ENCODE measurements around the gene DGKD.

Gene DGKD

GRCh38 chr2:233476651-233477547 lies 122.6 kb downstream of the DGKD start:
- DNase-seq (ENCODE audit: low read depth), result no peak

GRCh38 chr2:233477548-233478433 lies 123.5 kb downstream of the DGKD start:
- DNase-seq (ENCODE audit: low read depth), result no peak

- DNase-seq (ENCODE audit: low read depth), result no peak
These were observed 125.6 kb downstream of the DGKD start for GRCh38 chr2:233479616-233480489.

- DNase-seq (ENCODE audit: low read depth), result no peak
These were observed 126.4 kb downstream of the DGKD start for GRCh38 chr2:233480490-233481202.

GRCh38 chr2:233481368-233482142 lies 127.3 kb downstream of the DGKD start:
- no peak for DNase-seq (ENCODE audit: low read depth)

GRCh38 chr2:233482616-233483015 lies 128.3 kb downstream of the DGKD start:
- no peak for DNase-seq (ENCODE audit: low read depth)

GRCh38 chr2:233485726-233486125 lies 131.4 kb downstream of the DGKD start:
- no peak for DNase-seq (ENCODE audit: low read depth)

- DNase-seq (ENCODE audit: low read depth), result no peak
These were observed 132.1 kb downstream of the DGKD start for GRCh38 chr2:233486357-233486756.

GRCh38 chr2:233486778-233487552 lies 132.7 kb downstream of the DGKD start:
- no peak for DNase-seq (ENCODE audit: low read depth)

GRCh38 chr2:233487748-233488345 lies 133.6 kb downstream of the DGKD start:
- no peak for DNase-seq (ENCODE audit: low read depth)

- DNase-seq (ENCODE audit: low read depth), result no peak
These were observed 134.8 kb downstream of the DGKD start for GRCh38 chr2:233489143-233489542.

GRCh38 chr2:233489666-233490065 lies 135.4 kb downstream of the DGKD start:
- no peak for DNase-seq (ENCODE audit: low read depth)

- no peak for DNase-seq (ENCODE audit: low read depth)
These were observed 136.5 kb downstream of the DGKD start for GRCh38 chr2:233490831-233491230.

GRCh38 chr2:233491326-233491725 lies 137.0 kb downstream of the DGKD start:
- DNase-seq (ENCODE audit: low read depth), result no peak

- no peak for DNase-seq (ENCODE audit: low read depth)
These were observed 137.8 kb downstream of the DGKD start for GRCh38 chr2:233492078-233492477.

- no peak for DNase-seq (ENCODE audit: low read depth)
These were observed 138.5 kb downstream of the DGKD start for GRCh38 chr2:233492751-233493150.

GRCh38 chr2:233495503-233496496 lies 141.5 kb downstream of the DGKD start:
- DNase-seq (ENCODE audit: low read depth), result no peak

- DNase-seq (ENCODE audit: low read depth), result no peak
These were observed 143.4 kb downstream of the DGKD start for GRCh38 chr2:233497692-233498091.
